Activated T-helper 1 cell treated with anti-CD3 and anti-CD28 coated beads, Interleukin-2, amount 50 U/mL, for 16 hours (primary cell): ENCODE data around the gene BTN3A1.
"Not testable (repeated sequence)": the region's sequence is repeated elsewhere in the genome, so short reads cannot be mapped to it uniquely, and the experiment has no call there.

Experiments used
- DNase-seq, 2 donors: peaks; one replicate each; pipeline ENCODE4 v3.0.0-alpha.2; 2020; ENCODE audit warnings: low read depth in 1 of 2, low spot score in 1 of 2

Gene BTN3A1

DNA sequence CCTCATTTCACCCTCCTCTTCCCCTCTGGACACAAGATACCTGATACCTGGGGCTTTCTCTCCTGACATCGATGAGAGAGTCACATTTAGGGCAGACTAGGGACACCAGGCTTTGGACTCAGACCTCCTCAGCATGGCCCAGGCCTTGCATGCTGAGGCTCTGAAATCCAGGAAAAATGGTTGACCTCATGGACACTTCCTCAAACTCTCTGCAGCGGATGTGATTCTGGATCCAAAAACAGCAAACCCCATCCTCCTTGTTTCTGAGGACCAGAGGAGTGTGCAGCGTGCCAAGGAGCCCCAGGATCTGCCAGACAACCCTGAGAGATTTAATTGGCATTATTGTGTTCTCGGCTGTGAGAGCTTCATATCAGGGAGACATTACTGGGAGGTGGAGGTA, 10.9 kb downstream of the BTN3A1 start:
- DNase-seq = no peak

DNA sequence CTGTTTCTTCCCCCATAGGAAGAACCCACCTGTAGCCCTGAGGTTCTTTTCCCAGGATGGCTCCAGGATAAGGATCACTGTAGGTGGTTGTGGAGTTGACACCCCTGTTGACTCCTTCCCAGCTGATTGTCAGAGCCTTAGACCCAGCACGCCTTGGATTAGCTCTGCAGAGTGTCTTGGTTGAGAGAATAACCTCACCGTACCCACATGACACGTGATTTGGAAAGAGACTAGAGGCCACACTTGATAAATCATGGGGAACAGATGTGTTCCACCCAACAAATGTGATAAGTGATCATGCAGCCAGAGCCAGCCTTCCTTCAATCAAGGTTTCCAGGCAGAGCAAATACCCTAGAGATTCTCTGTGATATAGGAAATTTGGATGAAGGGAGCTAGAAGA, 12.2 kb downstream of the BTN3A1 start:
- no peak for DNase-seq

GRCh38 chr6:26415036-26415614, 13.1 kb downstream of the BTN3A1 start:
- no peak for DNase-seq

DNA sequence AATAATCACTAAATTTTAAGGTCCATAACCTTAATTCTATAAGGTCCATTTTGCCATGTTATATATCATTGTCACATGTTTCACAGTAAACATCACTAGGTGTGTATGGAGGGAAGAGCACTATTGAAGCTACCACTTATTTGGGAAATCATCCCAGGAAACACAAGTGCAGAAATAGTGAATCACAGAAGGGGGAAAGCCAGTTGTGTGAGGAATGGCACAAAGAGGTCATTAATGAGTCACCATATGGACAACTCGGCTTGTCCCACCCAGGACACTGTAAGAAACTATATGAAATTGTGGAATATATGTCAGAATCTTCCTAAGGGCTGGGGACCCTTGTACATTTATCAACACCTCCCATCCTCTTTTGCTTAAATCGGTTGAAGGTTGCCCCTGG, 13.7 kb downstream of the BTN3A1 start:
- no peak for DNase-seq

GRCh38 chr6:26416288-26416687, 14.2 kb downstream of the BTN3A1 start:
- DNase-seq = no peak

GRCh38 chr6:26418077-26418476, 16.0 kb downstream of the BTN3A1 start:
- DNase-seq = not testable (repeated sequence)

DNA sequence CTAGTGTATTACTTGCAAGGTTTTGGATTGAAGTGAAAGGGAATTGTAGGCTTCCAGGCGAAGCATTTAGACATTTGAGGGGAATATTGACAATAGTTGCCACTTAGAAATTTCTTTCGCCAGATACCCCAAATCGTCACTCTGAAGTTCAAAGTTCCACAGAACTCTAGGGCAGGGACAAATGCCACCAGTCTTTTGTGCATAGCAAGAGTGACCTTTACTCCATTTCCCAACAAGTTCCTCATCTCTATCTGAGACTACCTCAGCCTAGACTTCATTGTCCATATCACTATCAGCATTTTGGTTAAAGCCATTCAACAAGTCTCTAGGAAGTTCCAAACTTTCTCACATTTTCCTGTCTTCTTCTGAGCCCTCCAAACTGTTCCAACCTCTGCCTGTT, 16.7 kb downstream of the BTN3A1 start:
- not testable (repeated sequence) for DNase-seq

- DNase-seq = no peak
Observed at GRCh38 chr6:26420688-26421171, 18.7 kb downstream of the BTN3A1 start.

DNA sequence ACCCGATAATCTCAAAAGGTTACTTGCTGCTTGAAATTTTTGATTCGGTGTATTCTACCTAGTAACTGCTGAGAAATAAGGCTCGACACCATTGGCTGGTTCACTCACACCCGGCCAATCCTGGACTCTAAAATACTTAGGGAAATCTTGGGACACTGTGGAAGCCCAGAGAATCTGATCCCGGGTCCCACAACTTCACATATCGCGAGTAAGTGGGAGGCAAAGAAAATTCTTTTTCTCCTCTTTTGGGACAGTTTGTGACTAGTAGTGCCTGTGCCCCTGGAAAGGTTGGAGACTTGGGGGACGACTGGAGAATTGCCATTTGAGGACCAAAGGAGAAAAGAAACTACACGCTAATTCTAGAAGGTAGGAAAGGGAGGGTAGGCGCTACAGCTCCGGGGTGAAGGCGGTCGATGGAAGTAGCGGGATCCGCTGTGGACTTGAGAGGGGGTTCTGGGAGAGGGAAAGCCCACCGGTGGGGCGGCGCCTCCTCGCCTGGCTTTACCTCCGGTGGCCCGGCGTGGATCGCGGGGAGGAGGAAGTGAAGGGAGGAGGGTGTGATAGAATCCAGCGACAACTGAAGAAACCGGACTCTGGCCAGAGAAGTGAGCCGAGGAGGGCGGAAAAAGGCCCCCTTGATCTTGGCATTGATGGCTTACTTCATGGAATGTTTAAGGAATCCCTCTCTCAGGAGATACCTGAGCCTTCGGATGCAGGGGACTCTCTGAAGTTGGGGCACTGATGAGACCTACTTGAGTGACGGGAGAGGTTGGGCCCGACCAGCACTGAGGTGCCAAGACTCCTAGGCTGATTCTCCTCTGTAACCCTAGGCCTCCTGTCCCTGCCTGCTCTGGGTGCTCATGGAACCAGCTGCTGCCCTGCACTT, 19.4 kb downstream of the BTN3A1 start:
- peak in 1 of 2 donors; percentile 26 for DNase-seq

GRCh38 chr6:26422329-26422728, 20.3 kb downstream of the BTN3A1 start:
- no peak for DNase-seq

GRCh38 chr6:26426691-26427450, 24.8 kb downstream of the BTN3A1 start:
- no peak for DNase-seq

GRCh38 chr6:26427451-26427809, 25.4 kb downstream of the BTN3A1 start:
- no peak for DNase-seq

DNA sequence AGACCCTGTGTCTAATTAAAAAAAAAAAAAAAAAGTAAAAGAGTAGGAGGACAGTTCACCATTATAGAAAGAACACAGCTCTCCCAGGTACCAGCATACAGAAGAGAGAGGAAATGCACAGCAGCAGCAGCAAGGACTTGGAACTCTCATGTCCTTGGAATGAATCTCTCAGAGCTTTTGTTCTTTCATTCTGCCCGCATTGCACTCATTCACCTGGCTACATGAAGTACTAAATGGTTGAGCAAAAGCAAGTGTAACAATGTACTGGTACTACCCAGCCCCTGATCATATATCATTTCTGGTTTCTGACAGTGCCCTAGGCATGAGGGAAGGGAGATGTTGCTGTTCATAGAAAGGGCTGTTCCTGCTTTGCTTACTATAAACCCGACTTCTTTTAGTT, 26.1 kb downstream of the BTN3A1 start:
- no peak for DNase-seq

DNA sequence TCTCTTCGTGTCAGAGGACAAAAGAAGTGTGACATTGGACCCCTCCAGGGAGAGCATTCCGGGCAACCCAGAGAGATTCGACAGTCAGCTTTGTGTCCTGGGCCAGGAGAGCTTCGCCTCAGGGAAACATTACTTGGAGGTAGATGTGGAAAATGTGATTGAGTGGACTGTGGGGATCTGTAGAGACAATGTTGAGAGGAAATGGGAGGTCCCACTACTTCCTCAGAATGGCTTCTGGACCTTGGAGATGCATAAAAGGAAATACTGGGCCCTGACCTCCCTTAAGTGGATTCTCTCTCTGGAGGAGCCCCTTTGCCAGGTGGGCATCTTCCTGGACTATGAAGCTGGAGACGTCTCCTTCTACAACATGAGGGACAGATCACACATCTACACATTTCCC, 28.7 kb downstream of the BTN3A1 start:
- DNase-seq = no peak

- DNase-seq = no peak
Observed at GRCh38 chr6:26431258-26432172, 29.4 kb downstream of the BTN3A1 start.

- no peak for DNase-seq
Observed at GRCh38 chr6:26432627-26433201, 30.6 kb downstream of the BTN3A1 start.

DNA sequence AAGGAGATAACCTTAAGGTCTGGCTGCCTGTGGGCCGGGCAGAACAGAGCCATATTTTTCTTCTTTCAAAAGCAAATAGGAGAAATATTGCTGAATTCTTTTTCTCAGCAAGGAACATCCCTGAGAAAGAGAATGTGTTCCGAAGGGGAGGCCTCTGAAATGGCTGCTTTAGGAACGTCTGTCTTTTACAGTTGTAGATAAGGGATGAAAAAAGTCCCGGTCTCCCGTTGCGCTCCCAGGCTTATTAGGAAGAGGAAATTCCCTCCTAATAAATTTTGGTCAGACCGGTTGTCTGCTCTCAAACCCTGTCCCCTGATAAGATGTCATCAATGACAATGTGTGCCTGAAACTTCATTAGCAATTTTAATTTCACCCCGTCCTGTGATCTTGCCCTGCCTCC, 31.6 kb downstream of the BTN3A1 start:
- DNase-seq = not testable (repeated sequence)

- DNase-seq = no peak
Observed at GRCh38 chr6:26436018-26436417, 33.9 kb downstream of the BTN3A1 start.

DNA sequence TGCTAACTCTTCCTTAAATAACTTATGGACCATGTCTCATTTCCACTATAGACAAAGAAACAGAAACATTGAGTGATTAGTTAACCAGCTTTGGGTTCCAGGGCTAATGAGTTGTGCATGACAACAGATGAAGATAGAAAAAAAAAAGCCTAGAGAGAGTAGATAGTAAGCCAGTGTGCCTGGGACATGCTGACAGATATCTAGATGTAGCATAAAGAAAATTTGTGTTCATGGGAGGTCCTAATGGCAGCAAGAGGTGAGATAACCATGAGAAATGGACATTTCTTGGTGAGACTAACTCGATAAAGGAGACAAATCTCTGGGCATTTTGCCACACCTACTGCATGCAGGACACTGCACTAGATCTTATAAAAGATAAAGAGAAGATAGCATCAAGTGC, 35.5 kb downstream of the BTN3A1 start:
- DNase-seq = no peak

GRCh38 chr6:26438000-26438399, 35.9 kb downstream of the BTN3A1 start:
- DNase-seq = no peak
